ENCODE results near the gene ORM1. TPM values are rescaled to one million over a fixed set of nuclear protein-coding genes. Genes with fewer than 3 reads are reported as not detected.

ORM1 gene
- polyA plus RNA-seq, 10 donors = 0.22 to 1.0 (median 0.69) TPM; not detected in 1

- DNase-seq = no peak
Measured at GRCh38 chr9:114287001-114287762, 35.7 kb upstream of the ORM1 start.

- DNase-seq = no peak
Measured at GRCh38 chr9:114287763-114288192, 35.1 kb upstream of the ORM1 start.

- DNase-seq = no peak
Measured at GRCh38 chr9:114288193-114289091, 34.5 kb upstream of the ORM1 start.

GRCh38 chr9:114289106-114289505 lies 33.8 kb upstream of the ORM1 start:
- no peak for DNase-seq

- DNase-seq = no peak
Measured at GRCh38 chr9:114289571-114290481, 33.1 kb upstream of the ORM1 start.

- DNase-seq = peak in 1 of 3 donors; percentile 44
Measured at GRCh38 chr9:114290561-114290986, 32.3 kb upstream of the ORM1 start.

GRCh38 chr9:114291064-114291474 lies 31.8 kb upstream of the ORM1 start:
- peak; percentile 64 to 89 (median 80) for DNase-seq

GRCh38 chr9:114291886-114292590 lies 30.9 kb upstream of the ORM1 start:
- no peak for DNase-seq

- no peak for DNase-seq
Measured at GRCh38 chr9:114294664-114295063, 28.2 kb upstream of the ORM1 start.

GRCh38 chr9:114296338-114296737 lies 26.6 kb upstream of the ORM1 start:
- no peak for DNase-seq

- peak in 1 of 3 donors; percentile 7 for DNase-seq
Measured at GRCh38 chr9:114299286-114300152, 23.4 kb upstream of the ORM1 start.

GRCh38 chr9:114300153-114300845 lies 22.6 kb upstream of the ORM1 start:
- no peak for DNase-seq

GRCh38 chr9:114300846-114301797 lies 21.8 kb upstream of the ORM1 start:
- no peak for DNase-seq

GRCh38 chr9:114301798-114302565 lies 20.9 kb upstream of the ORM1 start:
- no peak for DNase-seq

- peak in 1 of 3 donors; percentile 8 for DNase-seq
Measured at GRCh38 chr9:114302727-114303126, 20.2 kb upstream of the ORM1 start.

GRCh38 chr9:114303571-114303970 lies 19.3 kb upstream of the ORM1 start:
- no peak for DNase-seq

- DNase-seq = no peak
Measured at GRCh38 chr9:114303977-114304376, 18.9 kb upstream of the ORM1 start.

Data from muscle of back (tissue), 11 donors.